Posterior vena cava (tissue), 2 donors: ENCODE results near the gene NDUFV2. TPM values are rescaled to one million over a fixed set of nuclear protein-coding genes. Genes with fewer than 3 reads are reported as not detected.

Experiments used
- DNase-seq: peaks from one replicate; pipeline ENCODE4 v3.0.0-alpha.2; 2020; ENCODE audit warnings: low spot score
- intact Hi-C, 2 donors: fragments of 100-400 bp; cut with DNase I; formaldehyde crosslinking; loops; one replicate each; pipeline versions ENCODE4 v1.14.1 to v1.14.2; 2022 to 2023
- total RNA-seq, 2 donors: library from RNA; stranded (reverse); fragmentation: NEBNext Ultra II Directional; extraction: Animal tissue kit (Norgen Biotek cat#: 25700); gene quantifications; one replicate each; pipeline ENCODE4 v1.2.1, GENCODE V29; 2021
- donor health status: DM: yes; HTN: yes; CAD: no.
- donor health status: DM: yes; HTN: yes; CAD: no.

Gene NDUFV2
- total RNA-seq, 2 donors from 2014 or later, result 117 to 151 TPM

DNA sequence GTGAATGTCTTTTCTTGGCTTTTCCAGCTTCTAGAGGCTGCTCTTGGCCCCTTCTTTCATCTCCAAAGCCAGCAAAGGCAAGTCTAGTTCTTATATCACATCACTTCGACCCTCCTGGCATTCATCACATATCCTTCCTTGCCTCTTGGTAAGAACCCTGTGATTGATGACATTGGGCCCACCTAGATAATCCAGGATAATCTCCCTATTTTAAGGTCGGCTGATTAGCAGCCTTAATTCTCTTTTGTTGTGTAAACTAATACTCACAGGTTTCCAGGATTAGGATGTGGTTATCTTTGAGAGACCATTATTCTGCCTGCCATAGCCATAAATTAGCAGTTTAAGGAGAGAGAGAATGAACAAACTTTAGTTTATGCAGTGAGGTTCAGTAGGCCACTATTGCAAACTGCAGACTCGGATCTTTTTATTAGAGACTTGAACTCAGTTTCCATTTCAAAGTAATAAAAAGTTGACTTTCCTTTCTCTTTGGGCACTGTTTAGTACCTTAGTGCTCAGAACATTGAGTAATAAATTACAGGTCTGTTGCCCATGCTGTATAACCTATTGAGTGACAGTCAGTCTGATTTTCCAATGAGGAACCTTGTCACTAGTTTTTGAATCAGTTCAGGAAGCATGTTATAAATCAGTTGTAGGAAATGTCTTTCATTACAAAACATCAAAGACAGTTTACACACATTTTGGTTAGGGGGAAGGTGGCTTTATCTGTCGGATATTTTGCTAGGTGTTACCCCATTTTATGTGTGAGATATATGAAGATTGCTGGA is 4.5 kb downstream of the NDUFV2 start:
- no peak for DNase-seq
- intact Hi-C loops, result no loop called here

DNA sequence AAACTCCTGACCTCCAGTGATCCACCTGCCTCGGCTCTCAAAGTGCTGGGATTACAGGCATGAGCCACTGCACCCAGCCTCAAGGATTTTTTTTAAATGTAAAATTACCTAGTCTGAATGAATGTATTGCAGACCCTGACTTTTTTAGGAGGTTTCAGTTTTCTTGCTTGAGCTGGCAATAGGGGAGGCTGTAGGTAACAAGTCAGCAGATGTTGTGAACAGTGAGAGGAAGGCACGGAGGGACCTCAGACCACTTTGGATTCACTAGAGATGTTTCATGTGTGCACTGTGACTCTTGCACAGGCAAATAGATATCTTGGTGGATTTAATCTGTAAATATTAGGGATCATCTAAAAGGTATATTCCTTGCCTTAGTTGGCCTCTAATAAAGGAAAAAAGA is 6.4 kb downstream of the NDUFV2 start:
- no peak for DNase-seq
- intact Hi-C loops, result no loop called here

DNA sequence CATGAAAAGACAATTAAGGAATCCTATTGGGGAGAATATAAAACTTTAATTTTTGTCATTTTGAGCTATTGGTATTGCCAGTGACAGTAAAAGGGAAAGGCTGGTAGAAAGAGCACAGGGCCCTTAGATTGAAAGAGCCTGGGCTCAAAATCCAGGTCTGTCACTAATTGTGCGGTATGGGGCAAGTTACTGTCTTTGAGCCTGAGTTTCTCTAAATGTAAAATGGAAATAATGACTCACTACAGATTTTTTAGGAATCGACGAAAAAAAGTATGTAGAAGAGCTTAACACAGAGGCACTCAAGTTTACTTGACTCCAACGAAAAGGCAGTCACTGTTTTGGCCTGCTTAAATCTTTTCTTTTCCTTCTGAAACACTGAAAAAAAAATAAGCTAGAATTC is 7.0 kb downstream of the NDUFV2 start:
- DNase-seq, result no peak
- intact Hi-C loops, result no loop called here

DNA sequence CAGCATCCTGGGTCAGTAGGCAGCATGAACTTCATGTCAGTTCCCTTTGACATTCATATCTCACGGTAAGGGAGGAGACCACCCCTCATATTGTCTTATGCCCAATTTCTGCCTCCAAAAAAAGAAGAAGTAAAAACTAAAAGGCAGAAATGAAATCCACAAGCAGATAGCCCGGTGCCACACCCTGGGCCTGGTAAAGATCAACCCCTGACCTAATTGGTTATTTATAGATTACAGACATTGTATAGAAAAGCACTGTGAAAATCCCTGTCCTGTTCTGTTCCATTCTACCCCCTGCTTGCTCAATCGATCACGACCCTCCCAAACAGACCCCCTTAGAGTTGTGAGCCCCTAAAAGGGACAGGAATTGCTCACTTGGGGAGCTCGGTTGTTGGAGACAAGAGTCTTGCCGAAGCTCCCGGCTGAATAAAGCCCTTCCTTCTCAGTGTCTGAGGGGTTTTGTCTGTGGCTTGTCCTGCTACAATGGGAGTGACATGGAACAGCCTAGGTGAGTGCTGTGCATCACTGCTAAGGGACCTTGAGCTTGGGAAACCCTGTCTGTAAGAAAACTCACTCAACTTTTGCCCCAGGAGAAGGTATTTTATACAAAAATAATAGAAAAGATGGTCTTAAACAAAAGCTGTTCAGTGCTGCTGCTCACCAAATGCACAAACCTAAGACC is 11.1 kb downstream of the NDUFV2 start:
- no peak for DNase-seq
- intact Hi-C loops, result no loop called here

- intact Hi-C loops, result no loop called here
- no peak for DNase-seq
Measured at GRCh38 chr18:9115984-9116383, 13.5 kb downstream of the NDUFV2 start.

DNA sequence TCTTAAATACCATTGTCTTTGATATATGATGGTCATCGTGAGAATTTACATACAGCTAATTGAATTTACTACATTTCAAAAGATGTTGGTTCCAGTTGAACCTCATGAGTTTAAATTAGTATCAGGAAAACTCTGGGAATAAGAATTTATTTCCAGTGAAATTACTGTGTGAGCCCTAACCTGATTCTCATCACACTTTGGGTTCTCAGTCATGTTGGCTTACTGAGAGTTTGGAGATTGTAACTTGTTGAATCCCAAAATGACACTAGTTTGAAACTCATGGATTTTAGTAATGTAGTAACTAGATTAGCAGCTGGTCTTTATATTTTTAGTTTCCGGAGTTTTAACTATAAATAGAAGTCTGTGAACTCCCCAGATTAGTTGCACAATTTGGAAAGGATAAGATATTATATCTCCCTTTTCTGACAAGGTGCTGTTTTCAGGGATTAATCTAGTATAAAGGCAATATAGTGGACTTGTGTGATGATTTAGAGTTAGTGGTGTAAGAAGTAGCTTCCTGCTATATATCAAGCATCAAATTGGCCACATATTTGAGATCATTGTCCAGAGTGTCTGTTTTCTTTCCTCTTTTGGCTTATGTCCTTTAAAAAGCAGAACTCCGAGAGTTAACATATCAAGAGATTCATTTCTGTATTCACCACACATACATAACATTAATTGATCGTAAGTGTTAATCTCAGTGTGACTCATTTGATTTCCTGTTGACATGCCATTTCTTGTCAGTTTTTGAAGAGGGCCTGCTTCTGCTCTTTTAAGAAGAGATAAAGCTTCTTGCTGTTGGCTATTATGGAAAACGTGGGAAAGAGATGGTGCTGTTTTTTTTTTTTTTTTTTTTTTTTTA is 15.7 kb downstream of the NDUFV2 start:
- intact Hi-C loops, result no loop called here

DNA sequence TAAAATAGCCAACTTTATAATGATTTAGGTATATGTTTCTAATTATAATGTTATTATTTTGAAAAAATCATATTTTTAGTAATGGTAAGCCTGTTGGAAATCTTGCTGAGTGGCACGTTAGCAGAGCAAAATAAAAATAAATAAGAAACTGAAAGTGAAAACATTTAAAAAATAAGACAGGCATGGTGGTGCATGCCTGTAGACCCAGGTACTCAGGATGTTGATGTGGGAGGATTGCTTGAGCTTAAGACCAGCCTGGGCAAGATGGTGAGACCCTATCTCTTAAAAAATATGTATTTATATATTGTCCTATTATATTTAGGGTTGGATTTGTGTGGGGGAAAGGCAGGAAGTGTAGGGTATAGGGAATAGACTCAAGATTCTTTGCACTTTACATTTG is 18.3 kb downstream of the NDUFV2 start:
- intact Hi-C loops, result no loop called here
- DNase-seq, result no peak

More for the DNA sequence above, 15.7 kb downstream of the NDUFV2 start:
- no peak for DNase-seq

GRCh38 chr18:9123520-9123919 is 21.0 kb downstream of the NDUFV2 start:
- no peak for DNase-seq
- intact Hi-C loops, result no loop called here

GRCh38 chr18:9124824-9125223 is 22.3 kb downstream of the NDUFV2 start:
- no peak for DNase-seq
- intact Hi-C loops, result no loop called here

DNA sequence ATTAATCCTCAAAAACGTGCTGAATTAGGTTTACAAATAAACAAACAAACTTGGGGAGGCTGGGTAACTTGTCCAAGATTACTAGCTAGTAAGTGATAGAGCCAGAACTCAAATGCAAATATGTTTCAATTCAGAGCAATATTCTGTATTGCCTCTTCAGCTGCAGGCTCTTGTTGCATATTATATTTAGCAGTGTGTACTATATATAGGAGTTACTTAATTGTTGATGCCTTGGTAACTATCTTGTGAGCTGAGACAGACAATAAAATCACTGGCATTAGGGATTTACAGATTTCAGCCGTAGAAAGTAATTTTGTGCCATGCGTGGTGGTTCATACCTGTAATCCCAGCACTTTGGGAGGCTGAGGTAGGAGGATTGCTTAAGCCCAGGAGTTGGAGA is 23.8 kb downstream of the NDUFV2 start:
- no peak for DNase-seq
- intact Hi-C loops, result no loop called here

GRCh38 chr18:9130195-9130594 is 27.7 kb downstream of the NDUFV2 start:
- DNase-seq, result no peak
- intact Hi-C loops, result no loop called here

GRCh38 chr18:9130806-9131205 is 28.3 kb downstream of the NDUFV2 start:
- intact Hi-C loops, result no loop called here
- DNase-seq, result no peak

DNA sequence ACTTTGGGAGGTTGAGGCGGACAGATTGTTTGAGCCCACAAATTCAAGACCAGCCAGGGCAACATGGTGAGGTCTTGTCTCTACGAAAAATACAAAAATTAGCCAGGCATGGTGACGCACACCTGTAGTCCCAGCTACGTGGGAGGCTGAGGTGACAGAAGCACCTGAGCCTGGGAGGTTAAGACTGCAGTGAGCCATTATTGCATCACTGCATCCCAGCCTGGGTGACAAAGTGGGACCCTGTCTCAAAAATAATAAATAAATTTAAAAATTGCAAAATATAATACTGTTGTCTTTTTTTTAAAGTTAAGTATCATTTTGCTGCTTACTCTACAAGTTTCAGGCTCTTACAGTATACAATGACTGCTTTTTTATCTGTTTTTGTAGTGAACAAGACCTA is 30.1 kb downstream of the NDUFV2 start:
- intact Hi-C loops, result no loop called here
- DNase-seq, result no peak

GRCh38 chr18:9133225-9133624 is 30.7 kb downstream of the NDUFV2 start:
- DNase-seq, result no peak
- intact Hi-C loops, result no loop called here

DNA sequence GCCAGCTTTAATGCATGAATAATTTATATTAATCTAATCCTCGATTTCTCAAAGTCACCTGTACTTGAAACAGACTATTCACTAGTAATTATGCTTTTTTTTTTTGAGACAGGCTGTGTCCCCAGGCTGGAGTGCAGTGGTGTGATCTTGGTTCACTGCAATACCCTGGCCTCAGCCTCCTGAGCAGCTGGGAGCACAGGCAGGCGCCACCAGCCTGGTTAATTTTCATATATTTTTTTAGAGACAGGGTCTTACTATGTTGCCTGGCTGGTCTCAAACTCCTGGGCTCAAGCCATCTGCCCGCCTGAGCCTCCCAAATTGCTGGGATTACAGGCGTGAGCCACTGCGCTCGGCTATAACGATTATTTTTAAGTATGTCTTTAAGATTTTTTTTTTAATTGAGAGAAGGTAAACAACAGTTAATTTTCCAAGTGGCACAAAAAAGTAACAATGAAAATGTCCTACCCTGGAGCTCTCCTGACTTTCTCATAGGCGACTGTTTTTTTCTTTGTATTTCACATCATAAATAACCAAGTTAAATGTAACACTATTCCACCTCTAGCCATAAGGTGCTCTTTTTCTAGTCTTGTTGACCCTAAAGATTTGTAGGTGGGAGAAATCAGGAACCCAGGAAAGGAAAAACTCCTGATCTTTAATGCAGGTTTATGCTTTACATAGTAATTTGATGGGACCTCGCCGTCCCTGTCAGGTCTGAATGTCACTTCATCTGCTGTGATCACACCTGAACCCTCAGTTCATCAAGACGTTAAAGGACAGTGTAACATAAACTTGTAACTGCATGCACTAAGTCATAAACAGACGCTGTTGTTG is 32.8 kb downstream of the NDUFV2 start:
- intact Hi-C loops, result loop anchor here in 1 of 2 donors (5.0 kb wide), 1 partner anchor 33 kb away; the partner anchor contains the start of gene NDUFV2

GRCh38 chr18:9135912-9136314 is 33.4 kb downstream of the NDUFV2 start:
- intact Hi-C loops, result loop anchor here (2.0 to 5.0 kb wide), 2 partner anchors 33 to 34 kb away; partner anchors contain the start of gene NDUFV2 (in 2 of the 2)
- DNase-seq, result no peak

More for the DNA sequence above, 32.8 kb downstream of the NDUFV2 start:
- no peak for DNase-seq

- intact Hi-C loops, result loop anchor here (2.0 to 5.0 kb wide), 2 partner anchors 34 kb away; partner anchors contain the start of gene NDUFV2 (in 2 of the 2)
- peak; percentile 99 for DNase-seq
Measured at GRCh38 chr18:9136315-9137155, 34.0 kb downstream of the NDUFV2 start, which contains the start of gene ANKRD12. TSS of gene ANKRD12 (plus strand) at chr18:9136781. CDS start at chr18:9182433, 45,652 bp downstream.
